ENCODE results near the gene MEA1.

DNA sequence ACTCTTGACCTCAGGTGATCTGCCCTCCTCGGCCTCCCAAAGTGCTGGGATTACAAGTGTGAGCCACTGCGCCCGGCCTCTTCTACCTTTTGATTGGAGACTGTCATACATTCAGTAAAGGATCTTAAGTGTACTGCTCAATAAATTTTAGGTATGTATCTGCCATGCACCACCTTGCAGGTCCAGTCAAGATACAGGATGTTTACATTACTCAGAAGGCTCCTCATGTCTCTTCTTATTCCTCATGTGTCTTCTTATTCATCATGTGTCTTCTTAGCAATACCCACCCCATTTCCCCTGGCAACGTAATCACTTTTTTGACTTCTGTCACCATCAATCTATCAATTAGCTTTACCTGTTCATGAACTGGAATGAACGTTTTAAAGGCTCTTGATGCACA, 7.9 kb downstream of the MEA1 start:
- TF ChIP-seq HDAC2 (IDR thresholded peaks at IDR 0.05) (no peak), CHD2 (IDR thresholded peaks at IDR 0.05; ENCODE audit: borderline replicate concordance, low read depth, low read length) (no peak), POLR2A (IDR thresholded peaks at IDR 0.05; ENCODE audit: low read depth, low read length) (no peak), CEBPB (IDR thresholded peaks at IDR 0.05; ENCODE audit: borderline replicate concordance in 1 of 2, low read depth in 2 of 2, low read length in 2 of 2) (no peak), RAD21 (IDR thresholded peaks at IDR 0.05; ENCODE audit: insufficient read depth, low read depth, low read length) (no peak), FOXM1 (IDR thresholded peaks at IDR 0.05; ENCODE audit: low read depth, low read length) (no peak), NFYB (IDR thresholded peaks at IDR 0.05; ENCODE audit: insufficient read depth, low read depth, low read length) (no peak)
- TF ChIP-seq, protein P1, sequence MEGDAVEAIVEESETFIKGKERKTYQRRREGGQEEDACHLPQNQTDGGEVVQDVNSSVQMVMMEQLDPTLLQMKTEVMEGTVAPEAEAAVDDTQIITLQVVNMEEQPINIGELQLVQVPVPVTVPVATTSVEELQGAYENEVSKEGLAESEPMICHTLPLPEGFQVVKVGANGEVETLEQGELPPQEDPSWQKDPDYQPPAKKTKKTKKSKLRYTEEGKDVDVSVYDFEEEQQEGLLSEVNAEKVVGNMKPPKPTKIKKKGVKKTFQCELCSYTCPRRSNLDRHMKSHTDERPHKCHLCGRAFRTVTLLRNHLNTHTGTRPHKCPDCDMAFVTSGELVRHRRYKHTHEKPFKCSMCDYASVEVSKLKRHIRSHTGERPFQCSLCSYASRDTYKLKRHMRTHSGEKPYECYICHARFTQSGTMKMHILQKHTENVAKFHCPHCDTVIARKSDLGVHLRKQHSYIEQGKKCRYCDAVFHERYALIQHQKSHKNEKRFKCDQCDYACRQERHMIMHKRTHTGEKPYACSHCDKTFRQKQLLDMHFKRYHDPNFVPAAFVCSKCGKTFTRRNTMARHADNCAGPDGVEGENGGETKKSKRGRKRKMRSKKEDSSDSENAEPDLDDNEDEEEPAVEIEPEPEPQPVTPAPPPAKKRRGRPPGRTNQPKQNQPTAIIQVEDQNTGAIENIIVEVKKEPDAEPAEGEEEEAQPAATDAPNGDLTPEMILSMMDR (IDR thresholded peaks at IDR 0.05 in 2 of 3, conservative IDR thresholded peaks at IDR 0.05 in 1 of 3; ENCODE audit: control insufficient read depth in 2 of 3, extremely low read depth in 1 of 3, insufficient read depth in 1 of 3, low read depth in 3 of 3, low read length in 3 of 3) = no peak
- TF ChIP-seq, protein P2, sequence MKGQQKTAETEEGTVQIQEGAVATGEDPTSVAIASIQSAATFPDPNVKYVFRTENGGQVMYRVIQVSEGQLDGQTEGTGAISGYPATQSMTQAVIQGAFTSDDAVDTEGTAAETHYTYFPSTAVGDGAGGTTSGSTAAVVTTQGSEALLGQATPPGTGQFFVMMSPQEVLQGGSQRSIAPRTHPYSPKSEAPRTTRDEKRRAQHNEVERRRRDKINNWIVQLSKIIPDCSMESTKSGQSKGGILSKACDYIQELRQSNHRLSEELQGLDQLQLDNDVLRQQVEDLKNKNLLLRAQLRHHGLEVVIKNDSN (IDR thresholded peaks at IDR 0.05; ENCODE audit: borderline replicate concordance, extremely low read length, insufficient read depth, low read depth, low read length) = no peak
